ENCODE measurements around the gene TEKT1. TPM values are rescaled to one million over a fixed set of nuclear protein-coding genes. Genes with fewer than 3 reads are reported as not detected.

TEKT1 gene
- total and polyA plus RNA-seq, 8 donors: 0.55 to 2.2 TPM; not detected in 6

DNA sequence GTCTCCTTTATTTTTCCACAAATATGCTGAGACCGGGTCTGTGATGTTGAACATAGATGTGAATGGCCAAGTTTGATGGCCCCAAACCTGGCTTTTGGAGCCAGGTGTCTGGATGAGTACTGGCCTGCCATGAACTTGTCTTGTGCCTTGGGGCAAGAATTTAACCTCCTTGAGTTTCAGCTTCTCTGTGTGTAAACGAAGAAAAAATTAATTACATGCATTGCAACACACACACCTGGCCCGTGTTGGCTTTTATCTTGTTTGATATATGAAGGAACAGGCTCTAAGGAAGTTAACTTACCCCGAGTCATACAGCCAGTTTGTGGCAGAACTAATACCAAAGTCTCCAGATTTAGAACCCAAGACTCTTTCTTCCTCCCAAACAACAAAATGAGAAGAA lies 42.4 kb downstream of the TEKT1 start:
- WGBS, 5 donors: 35 to 53% (median 44%) methylated on average over 4 of the region's 4 CpGs
- TF ChIP-seq POLR2A (IDR thresholded peaks at IDR 0.05) (no peak), CTCF (IDR thresholded peaks at IDR 0.05) (no peak), POLR2AphosphoS5 (IDR thresholded peaks at IDR 0.05) (no peak), EP300 (IDR thresholded peaks at IDR 0.05) (no peak)
- Histone ChIP-seq H3K27me3 (peaks cover 0 to 56% (median 6%) of the 10 kb centered on the region in 3 donors), H3K9me3 (peaks cover 0 to 10% (median 3%) of the 10 kb centered on the region in 4 donors), H3K27ac (no peak overlapping the region), H3K4me1 (no peaks in the 10 kb centered on the region), H3K36me3 (no peaks in the 10 kb centered on the region), H3K4me3 (no peak overlapping the region)
- intact Hi-C loops (cut with DNase I; ENCODE audit: low total_unique reads): no loop called here
- DNase-seq: no peak

- TF ChIP-seq EP300 (IDR thresholded peaks at IDR 0.05) (no peak), POLR2AphosphoS5 (IDR thresholded peaks at IDR 0.05) (no peak), CTCF (IDR thresholded peaks at IDR 0.05) (no peak)
- H3K27me3 ChIP-seq: peaks cover 0 to 45% (median 6%) of the 10 kb centered on the region in 3 donors
Measured at GRCh38 chr17:6787081-6787693, 44.3 kb downstream of the TEKT1 start.

GRCh38 chr17:6786618-6787017 lies 44.9 kb downstream of the TEKT1 start:
- TF ChIP-seq EP300 (IDR thresholded peaks at IDR 0.05) (no peak), POLR2AphosphoS5 (IDR thresholded peaks at IDR 0.05) (no peak), POLR2A (IDR thresholded peaks at IDR 0.05) (no peak), CTCF (IDR thresholded peaks at IDR 0.05) (no peak)
- intact Hi-C loops (cut with DNase I; ENCODE audit: low total_unique reads): no loop called here
- no peaks in the 10 kb centered on the region for H3K4me1 ChIP-seq
- H3K27ac ChIP-seq: no peak overlapping the region
- H3K36me3 ChIP-seq: no peaks in the 10 kb centered on the region
- 54 to 73% (median 59%) methylated on average over 8 of the region's 8 CpGs for WGBS, 5 donors
- H3K4me3 ChIP-seq: no peak overlapping the region
- H3K27me3 ChIP-seq: peaks cover 0 to 39% (median 6%) of the 10 kb centered on the region in 3 donors
- H3K9me3 ChIP-seq: peaks cover 0 to 12% (median 5%) of the 10 kb centered on the region in 4 donors
- DNase-seq: no peak

More at GRCh38 chr17:6787081-6787693, 44.3 kb downstream of the TEKT1 start:
- no peaks in the 10 kb centered on the region for H3K4me1 ChIP-seq
- WGBS, 5 donors: 33 to 41% (median 40%) methylated on average over 10 of the region's 10 CpGs
- no peak overlapping the region for H3K27ac ChIP-seq
- peaks cover 0 to 12% (median 5%) of the 10 kb centered on the region in 4 donors for H3K9me3 ChIP-seq
- DNase-seq: no peak
- no peaks in the 10 kb centered on the region for H3K36me3 ChIP-seq
- intact Hi-C loops (cut with DNase I; ENCODE audit: low total_unique reads): no loop called here
- no peak overlapping the region for H3K4me3 ChIP-seq

GRCh38 chr17:6782244-6782643 lies 49.3 kb downstream of the TEKT1 start:
- H3K9me3 ChIP-seq: peaks cover 0 to 12% (median 9%) of the 10 kb centered on the region in 4 donors
- intact Hi-C loops (cut with DNase I; ENCODE audit: low total_unique reads): no loop called here
- WGBS, 5 donors: 81 to 92% (median 92%) methylated on average over 4 of the region's 4 CpGs
- TF ChIP-seq POLR2AphosphoS5 (IDR thresholded peaks at IDR 0.05) (no peak), CTCF (IDR thresholded peaks at IDR 0.05) (no peak), POLR2A (IDR thresholded peaks at IDR 0.05) (no peak), EP300 (IDR thresholded peaks at IDR 0.05) (no peak)
- no peaks in the 10 kb centered on the region for H3K36me3 ChIP-seq
- H3K27ac ChIP-seq: no peak overlapping the region
- H3K27me3 ChIP-seq: peaks cover 0 to 45% (median 0%) of the 10 kb centered on the region in 3 donors
- H3K4me3 ChIP-seq: no peak overlapping the region
- DNase-seq: no peak
- no peaks in the 10 kb centered on the region for H3K4me1 ChIP-seq
